Adrenal gland (tissue), 12 donors: ENCODE data around the gene WWOX. TPM values are rescaled to one million over a fixed set of nuclear protein-coding genes. Genes with fewer than 3 reads are reported as not detected.

ENCODE experiments used
- DNase-seq, 7 donors: peaks; one replicate each; pipeline ENCODE4 v3.0.0-alpha.2; 2019 to 2020
- H3K27ac ChIP-seq, 5 donors: fragments of 200-600 bp; sonication (generic) in 4 of 5; 1 replicate in 3 of 5; 2 replicates in 2 of 5; pipeline versions ENCODE4 v1.5.1 to v1.8.0; 2016 to 2020; ENCODE audit warnings: mild to moderate bottlenecking in 1 of 5
- H3K27me3 ChIP-seq: fragments of 200-600 bp; 2 replicates; pipeline ENCODE4 v1.8.0; 2021
- H3K36me3 ChIP-seq, 2 donors: fragments of 200-600 bp; replicated peaks in 1 of 2; 1 replicate in 1 of 2; 2 replicates in 1 of 2; pipeline versions ENCODE4 v1.5.1 to v1.8.0; 2018 to 2022
- H3K4me1 ChIP-seq, 2 donors: fragments of 200-600 bp; replicated peaks in 1 of 2; 1 replicate in 1 of 2; 2 replicates in 1 of 2; pipeline versions ENCODE4 v1.5.1 to v1.8.0; 2018 to 2021
- H3K4me3 ChIP-seq, 4 donors: fragments of 200-600 bp; sonication (generic) in 3 of 4; one replicate each; pipeline ENCODE4 v1.5.1; 2016 to 2018
- H3K9me3 ChIP-seq, 3 donors: fragments of 200-600 bp; sonication (generic) in 1 of 3; replicated peaks in 1 of 3; 1 replicate in 2 of 3; 2 replicates in 1 of 3; pipeline versions ENCODE4 v1.5.1 to v1.8.0; 2016 to 2021
- POLR2A ChIP-seq, 2 donors: fragments of 450-650 bp; IDR thresholded peaks; one replicate each; pipeline ENCODE4 v1.6.1; 2017; ENCODE audit warnings: antibody characterized with exemption in 2 of 2, mild to moderate bottlenecking in 2 of 2, moderate library complexity in 1 of 2
- WGBS, 4 donors: extraction: QIAGEN DNeasy Blood & Tissue Kit in 2 of 4; methylation state at CpG; one replicate each; pipeline versions ENCODE4 v1.1.5 to v1.1.7; 2013 to 2017; 5-methylcytosine and 5-hydroxymethylcytosine counted together
- intact Hi-C, 2 donors: fragments of 100-400 bp; cut with DNase I; formaldehyde crosslinking; loops; one replicate each; pipeline versions ENCODE4 v1.14.1 to v1.15.0; 2022 to 2023
- polyA plus RNA-seq, 3 donors: library from polyadenylated mRNA; stranded (reverse); fragments of 200-250 nt in 2 of 3; fragments of 350-450 nt in 1 of 3; fragmentation: Illumina TruSeq in 1 of 3; extraction: RNeasy Lipid Tissue Mini Kit (QIAGEN cat#74804) in 1 of 3; gene quantifications; one replicate each; pipeline ENCODE4 v1.2.3, GENCODE V29; 2013 to 2014
- total RNA-seq, 9 donors: library from RNA; depleted of rRNA in 4 of 9; stranded (reverse); fragments of >200 nt in 4 of 9; fragments of 120-200 nt in 1 of 9; fragmentation: NEBNext Ultra II Directional in 1 of 9; extraction: Animal tissue kit (Norgen Biotek cat#: 25700) in 1 of 9; gene quantifications; one replicate each; pipeline versions ENCODE4 v1.1.0 to v1.2.4, GENCODE V29; 2013 to 2023
- TF ChIP-seq, protein P1 (sequence below), 6 experiments: fragments of 450-650 bp in 4 of 6; fragments of 200-600 bp in 2 of 6; sonication (generic) in 1 of 6; IDR thresholded peaks; 1 replicate in 5 of 6; 2 replicates in 1 of 6; pipeline versions ENCODE4 v1.5.1 to v1.8.0; 2016 to 2021; ENCODE audit warnings: antibody characterized with exemption in 6 of 6, mild to moderate bottlenecking in 2 of 6, moderate library complexity in 1 of 6
- donor health status: healthy with polysubstance abuse.
- donor health status: Bipolar disorder and iron deficiency.
- donor health status: DM: yes; HTN: yes; CAD: no.
- donor health status: DM: no; HTN: no; CAD: no.
- donor health status: DM: no; HTN: no; CAD: no.
- donor health status: DM: yes; HTN: yes; CAD: no.

Gene WWOX
- total and polyA plus RNA-seq, 12 donors: 11.8 to 74.6 (median 20.5) TPM

DNA sequence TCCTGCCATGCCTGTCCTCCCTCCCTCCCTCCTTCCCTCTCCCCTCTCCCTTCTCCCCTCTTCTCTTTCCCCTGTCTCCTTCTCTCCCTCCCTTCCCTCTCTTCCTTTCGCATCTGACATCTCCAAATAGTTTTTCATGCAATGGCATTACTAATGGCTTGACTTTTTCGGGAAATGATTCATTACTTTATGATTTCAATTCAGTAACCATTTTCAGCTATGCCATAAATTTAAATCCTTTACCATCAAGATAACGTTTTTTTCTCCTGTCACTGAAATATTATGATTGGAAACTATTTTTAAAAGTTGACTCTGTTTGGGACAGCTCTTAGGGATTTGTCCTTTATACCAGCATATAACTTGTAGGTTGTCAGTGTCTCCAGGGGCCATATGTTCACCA, 201.0 kb downstream of the WWOX start:
- H3K4me1 ChIP-seq: no peaks in the 10 kb centered on the region
- no peaks in the 10 kb centered on the region for H3K27me3 ChIP-seq
- WGBS, 4 donors: 66 to 71% (median 69%) methylated on average over 3 of the region's 3 CpGs
- no peaks in the 10 kb centered on the region for H3K9me3 ChIP-seq
- H3K27ac ChIP-seq: no peak overlapping the region
- DNase-seq: no peak
- intact Hi-C loops: no loop called here
- no peak for TF ChIP-seq POLR2A (IDR thresholded peaks at IDR 0.05)
- TF ChIP-seq, protein P1, sequence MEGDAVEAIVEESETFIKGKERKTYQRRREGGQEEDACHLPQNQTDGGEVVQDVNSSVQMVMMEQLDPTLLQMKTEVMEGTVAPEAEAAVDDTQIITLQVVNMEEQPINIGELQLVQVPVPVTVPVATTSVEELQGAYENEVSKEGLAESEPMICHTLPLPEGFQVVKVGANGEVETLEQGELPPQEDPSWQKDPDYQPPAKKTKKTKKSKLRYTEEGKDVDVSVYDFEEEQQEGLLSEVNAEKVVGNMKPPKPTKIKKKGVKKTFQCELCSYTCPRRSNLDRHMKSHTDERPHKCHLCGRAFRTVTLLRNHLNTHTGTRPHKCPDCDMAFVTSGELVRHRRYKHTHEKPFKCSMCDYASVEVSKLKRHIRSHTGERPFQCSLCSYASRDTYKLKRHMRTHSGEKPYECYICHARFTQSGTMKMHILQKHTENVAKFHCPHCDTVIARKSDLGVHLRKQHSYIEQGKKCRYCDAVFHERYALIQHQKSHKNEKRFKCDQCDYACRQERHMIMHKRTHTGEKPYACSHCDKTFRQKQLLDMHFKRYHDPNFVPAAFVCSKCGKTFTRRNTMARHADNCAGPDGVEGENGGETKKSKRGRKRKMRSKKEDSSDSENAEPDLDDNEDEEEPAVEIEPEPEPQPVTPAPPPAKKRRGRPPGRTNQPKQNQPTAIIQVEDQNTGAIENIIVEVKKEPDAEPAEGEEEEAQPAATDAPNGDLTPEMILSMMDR (IDR thresholded peaks at IDR 0.05): no peak
- H3K36me3 ChIP-seq: no peaks in the 10 kb centered on the region
- H3K4me3 ChIP-seq: no peak overlapping the region

DNA sequence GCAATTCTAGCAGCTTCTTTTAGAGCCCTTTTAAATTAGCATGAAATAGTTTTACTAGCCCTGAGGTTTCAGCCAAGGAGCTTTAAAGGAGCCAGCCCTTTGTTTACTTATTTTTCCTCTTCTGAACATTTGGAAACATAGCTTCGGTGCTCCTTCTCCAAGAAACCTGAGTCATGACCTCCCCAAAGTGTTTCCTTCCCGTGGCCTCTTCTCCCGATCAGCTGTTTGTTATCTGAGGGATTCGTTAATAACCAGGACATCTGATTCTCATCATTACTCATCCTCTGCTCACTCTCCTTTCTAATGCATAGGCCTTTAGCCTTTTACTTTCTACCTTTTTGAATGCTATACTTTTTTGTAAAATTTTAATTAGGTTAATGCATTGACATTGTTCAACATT, 204.5 kb downstream of the WWOX start:
- H3K4me1 ChIP-seq: no peaks in the 10 kb centered on the region
- H3K4me3 ChIP-seq: no peak overlapping the region
- no peak for DNase-seq
- H3K27me3 ChIP-seq: no peaks in the 10 kb centered on the region
- intact Hi-C loops: no loop called here
- no peaks in the 10 kb centered on the region for H3K9me3 ChIP-seq
- no peaks in the 10 kb centered on the region for H3K36me3 ChIP-seq
- no peak overlapping the region for H3K27ac ChIP-seq
- 59 to 80% (median 63%) methylated on average over 4 of the region's 4 CpGs for WGBS, 4 donors
- TF ChIP-seq POLR2A (IDR thresholded peaks at IDR 0.05): no peak
- TF ChIP-seq, protein P1 (IDR thresholded peaks at IDR 0.05): no peak

DNA sequence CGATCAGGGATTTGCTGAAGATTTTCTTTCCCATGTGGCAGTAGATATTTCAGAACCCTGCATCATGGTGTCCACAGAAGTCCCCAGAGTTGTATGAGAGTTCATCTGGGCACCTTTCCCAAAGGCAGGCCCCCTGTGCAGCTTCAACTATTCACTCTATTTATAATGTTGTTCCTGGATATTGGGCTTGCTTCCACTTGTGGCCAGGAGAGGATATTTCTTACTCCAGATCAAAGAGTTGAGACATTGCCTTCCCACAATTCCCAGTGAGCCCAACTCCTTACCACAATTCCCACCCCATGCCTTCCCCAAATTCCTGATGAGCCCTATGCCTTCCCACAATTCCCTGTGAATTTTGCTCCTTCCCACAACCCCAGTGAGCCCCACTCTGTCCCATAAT, 206.9 kb downstream of the WWOX start:
- no peak for TF ChIP-seq POLR2A (IDR thresholded peaks at IDR 0.05)
- TF ChIP-seq, protein P1 (IDR thresholded peaks at IDR 0.05): no peak
- intact Hi-C loops: no loop called here
- DNase-seq: no peak
- Histone ChIP-seq H3K36me3 (no peaks in the 10 kb centered on the region), H3K4me3 (no peak overlapping the region), H3K4me1 (no peaks in the 10 kb centered on the region), H3K27me3 (no peaks in the 10 kb centered on the region), H3K27ac (no peak overlapping the region), H3K9me3 (no peaks in the 10 kb centered on the region)
- WGBS, 4 donors: 82 to 100% (median 95%) methylated on average over 1 of the region's 1 CpG

DNA sequence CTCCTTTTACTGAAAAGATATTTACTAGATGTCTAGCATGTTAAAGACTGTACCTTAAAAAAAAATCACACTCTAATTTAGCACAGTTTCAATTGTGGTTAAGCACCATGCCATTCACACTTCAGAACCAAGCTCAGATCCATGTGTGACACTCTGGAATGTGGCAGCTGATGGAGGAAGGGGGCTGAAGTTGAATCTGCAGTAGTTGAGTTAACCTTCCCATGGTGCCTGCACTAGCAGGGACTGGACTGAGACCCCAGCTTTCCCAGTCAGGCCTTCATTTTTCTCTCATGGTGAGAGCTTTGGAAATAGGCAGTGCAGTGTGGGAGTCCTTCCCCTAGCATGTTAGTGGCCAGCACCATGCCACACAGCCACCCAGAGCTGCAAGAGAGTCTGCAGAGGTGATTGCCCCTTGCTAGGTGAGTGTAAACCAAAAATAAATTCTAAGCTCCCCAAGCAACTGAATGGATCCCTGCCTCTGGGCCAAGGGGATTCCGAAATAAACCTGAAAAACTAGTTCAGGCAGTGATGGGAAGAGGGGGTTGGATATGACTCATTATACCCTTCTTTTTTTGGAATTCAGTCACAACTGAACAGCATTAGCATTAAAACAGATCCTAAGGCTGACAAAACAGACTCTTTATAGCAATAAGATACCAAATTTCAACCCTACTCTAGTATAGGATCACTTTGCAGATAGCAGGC, 208.5 kb downstream of the WWOX start:
- no peak for DNase-seq
- Histone ChIP-seq H3K27ac (no peak overlapping the region), H3K27me3 (no peaks in the 10 kb centered on the region), H3K9me3 (no peaks in the 10 kb centered on the region), H3K4me1 (no peaks in the 10 kb centered on the region), H3K4me3 (no peak overlapping the region), H3K36me3 (no peaks in the 10 kb centered on the region)
- intact Hi-C loops: no loop called here
- no peak for TF ChIP-seq POLR2A (IDR thresholded peaks at IDR 0.05)
- TF ChIP-seq, protein P1 (IDR thresholded peaks at IDR 0.05): no peak
- WGBS, 4 donors: 93 to 100% (median 96%) methylated on average over 1 of the region's 1 CpG
